Left lung (tissue), 10 donors: ENCODE measurements around the gene TSHZ2. TPM values are rescaled to one million over a fixed set of nuclear protein-coding genes. Genes with fewer than 3 reads are reported as not detected.

ENCODE experiments used
- ATAC-seq: fragments of 200-7000 bp; cut with Tn5 transposase; one replicate; pipeline ENCODE4 v1.9.1; 2020; ENCODE audit warnings: moderate library complexity
- DNase-seq, 4 donors: peaks; one replicate each; pipeline ENCODE4 v3.0.0-alpha.2; 2013 to 2020
- H3K27ac ChIP-seq, 2 donors: fragments of 200-600 bp; sonication (generic) in 1 of 2; one replicate each; pipeline versions ENCODE4 v1.5.0 to v1.8.0; 2020 to 2021
- H3K27me3 ChIP-seq, 2 donors: fragments of 200-600 bp; sonication (generic) in 1 of 2; one replicate each; pipeline versions ENCODE4 v1.5.0 to v1.8.0; 2020 to 2021
- H3K36me3 ChIP-seq, 2 donors: fragments of 200-600 bp; sonication (generic) in 1 of 2; one replicate each; pipeline versions ENCODE4 v1.5.0 to v1.8.0; 2020 to 2021
- H3K4me1 ChIP-seq, 2 donors: fragments of 200-600 bp; one replicate each; pipeline ENCODE4 v1.8.0; 2021
- H3K4me3 ChIP-seq, 2 donors: fragments of 200-600 bp; sonication (generic) in 1 of 2; one replicate each; pipeline versions ENCODE4 v1.5.0 to v1.8.0; 2020 to 2021; ENCODE audit warnings: mild to moderate bottlenecking in 1 of 2
- H3K9me3 ChIP-seq, 2 donors: fragments of 200-600 bp; sonication (generic) in 1 of 2; one replicate each; pipeline versions ENCODE4 v1.5.0 to v1.8.0; 2020 to 2021
- intact Hi-C, 2 donors: fragments of 100-400 bp; cut with DNase I; formaldehyde crosslinking; loops; one replicate each; pipeline versions ENCODE4 v1.11.2 to v1.14.2; 2022
- polyA plus RNA-seq, 6 donors: library from polyadenylated mRNA; unstranded; fragments of 120-200 nt; gene quantifications; one replicate each; pipeline ENCODE4 v1.2.1, GENCODE V29; 2013; ENCODE audit not compliant: insufficient read length in 6 of 6
- total RNA-seq, 2 donors: library from RNA; stranded (reverse); fragmentation: NEBNext Ultra II Directional; extraction: Animal tissue kit (Norgen Biotek cat#: 25700); gene quantifications; one replicate each; pipeline ENCODE4 v1.2.1, GENCODE V29; 2021
- TF ChIP-seq, protein P1 (sequence below), 2 donors: fragments of 200-600 bp; sonication (generic) in 1 of 2; IDR thresholded peaks; one replicate each; pipeline versions ENCODE4 v1.5.0 to v1.8.0; 2021; ENCODE audit warnings: antibody characterized with exemption in 2 of 2
- donor health status: DM: no; HTN: yes; CAD: no.
- donor health status: DM: no; HTN: no; CAD: no.

The TSHZ2 gene
- total and polyA plus RNA-seq, 8 donors: 7.6 to 20.7 (median 13.9) TPM

- intact Hi-C loops: no loop called here
- ATAC-seq (no peak), DNase-seq (no peak)
- TF ChIP-seq, protein P1, sequence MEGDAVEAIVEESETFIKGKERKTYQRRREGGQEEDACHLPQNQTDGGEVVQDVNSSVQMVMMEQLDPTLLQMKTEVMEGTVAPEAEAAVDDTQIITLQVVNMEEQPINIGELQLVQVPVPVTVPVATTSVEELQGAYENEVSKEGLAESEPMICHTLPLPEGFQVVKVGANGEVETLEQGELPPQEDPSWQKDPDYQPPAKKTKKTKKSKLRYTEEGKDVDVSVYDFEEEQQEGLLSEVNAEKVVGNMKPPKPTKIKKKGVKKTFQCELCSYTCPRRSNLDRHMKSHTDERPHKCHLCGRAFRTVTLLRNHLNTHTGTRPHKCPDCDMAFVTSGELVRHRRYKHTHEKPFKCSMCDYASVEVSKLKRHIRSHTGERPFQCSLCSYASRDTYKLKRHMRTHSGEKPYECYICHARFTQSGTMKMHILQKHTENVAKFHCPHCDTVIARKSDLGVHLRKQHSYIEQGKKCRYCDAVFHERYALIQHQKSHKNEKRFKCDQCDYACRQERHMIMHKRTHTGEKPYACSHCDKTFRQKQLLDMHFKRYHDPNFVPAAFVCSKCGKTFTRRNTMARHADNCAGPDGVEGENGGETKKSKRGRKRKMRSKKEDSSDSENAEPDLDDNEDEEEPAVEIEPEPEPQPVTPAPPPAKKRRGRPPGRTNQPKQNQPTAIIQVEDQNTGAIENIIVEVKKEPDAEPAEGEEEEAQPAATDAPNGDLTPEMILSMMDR (IDR thresholded peaks at IDR 0.05): no peak
- no peak overlapping the region for H3K4me3 ChIP-seq
- H3K4me1 ChIP-seq: peaks cover 0 to 7% of the 10 kb centered on the region in 2 donors
- no peaks in the 10 kb centered on the region for H3K9me3 ChIP-seq
- H3K36me3 ChIP-seq: no peaks in the 10 kb centered on the region
- H3K27ac ChIP-seq: no peak overlapping the region
- no peaks in the 10 kb centered on the region for H3K27me3 ChIP-seq
These were observed 178.4 kb downstream of the TSHZ2 start for GRCh38 chr20:53150532-53150931.

- Histone ChIP-seq H3K9me3 (no peaks in the 10 kb centered on the region), H3K27me3 (no peaks in the 10 kb centered on the region), H3K36me3 (no peaks in the 10 kb centered on the region), H3K27ac (no peak overlapping the region), H3K4me3 (no peak overlapping the region), H3K4me1 (peaks cover 0 to 7% of the 10 kb centered on the region in 2 donors)
- no peak for ATAC-seq
- no peak for DNase-seq
- TF ChIP-seq, protein P1 (IDR thresholded peaks at IDR 0.05): no peak
- intact Hi-C loops: no loop called here
These were observed 180.1 kb downstream of the TSHZ2 start for GRCh38 chr20:53152228-53152627.

- TF ChIP-seq, protein P1 (IDR thresholded peaks at IDR 0.05): no peak
- Histone ChIP-seq H3K27me3 (no peaks in the 10 kb centered on the region), H3K27ac (no peak overlapping the region), H3K36me3 (no peaks in the 10 kb centered on the region), H3K4me1 (peaks cover 0 to 2% of the 10 kb centered on the region in 2 donors), H3K9me3 (no peaks in the 10 kb centered on the region), H3K4me3 (no peak overlapping the region)
- ATAC-seq (no peak), DNase-seq (no peak)
- intact Hi-C loops: no loop called here
These were observed 182.4 kb downstream of the TSHZ2 start for GRCh38 chr20:53154540-53154939.

- no peaks in the 10 kb centered on the region for H3K27me3 ChIP-seq
- no peaks in the 10 kb centered on the region for H3K36me3 ChIP-seq
- H3K27ac ChIP-seq: no peak overlapping the region
- ATAC-seq: peak; percentile 59
- H3K4me1 ChIP-seq: no peaks in the 10 kb centered on the region
- intact Hi-C loops: no loop called here
- TF ChIP-seq, protein P1 (IDR thresholded peaks at IDR 0.05): peak; percentile 25 to 36
- peak in 3 of 4 donors; percentile 13 to 42 (median 34) for DNase-seq
- H3K9me3 ChIP-seq: no peaks in the 10 kb centered on the region
- H3K4me3 ChIP-seq: no peak overlapping the region
These were observed 185.6 kb downstream of the TSHZ2 start for GRCh38 chr20:53157443-53158408.

DNA sequence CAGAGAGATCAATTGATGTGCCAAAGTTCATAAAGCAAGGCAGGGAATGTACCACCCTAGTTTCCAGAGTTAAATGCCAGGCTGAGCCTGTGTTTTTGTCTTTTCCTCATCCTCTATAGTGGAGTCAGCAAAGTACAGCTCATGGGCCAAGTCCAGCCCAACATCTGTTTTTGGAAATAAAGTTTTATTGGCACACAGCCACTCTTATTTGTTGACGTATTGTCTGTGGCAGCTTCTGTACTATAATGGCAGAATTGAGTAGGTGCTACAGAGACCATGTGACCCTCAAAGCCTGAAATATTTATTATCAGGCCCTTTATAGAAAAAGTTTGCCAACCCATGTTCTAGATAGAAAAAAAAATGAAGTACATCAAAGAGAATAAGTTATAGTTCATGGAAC lies 187.0 kb downstream of the TSHZ2 start:
- DNase-seq (peak in 2 of 4 donors; percentile 37 to 54), ATAC-seq (no peak)
- Histone ChIP-seq H3K4me1 (no peaks in the 10 kb centered on the region), H3K27ac (no peak overlapping the region), H3K27me3 (no peaks in the 10 kb centered on the region), H3K9me3 (no peaks in the 10 kb centered on the region), H3K36me3 (no peaks in the 10 kb centered on the region), H3K4me3 (no peak overlapping the region)
- intact Hi-C loops: no loop called here
- TF ChIP-seq, protein P1 (IDR thresholded peaks at IDR 0.05): no peak
